PFSK-1 (cell line): ENCODE results near the gene TNFSF13.

Experiments used
- FOXP2 ChIP-seq: optimal IDR thresholded peaks from 2 replicates; pipeline ENCODE3; 2011; ENCODE audit warnings: borderline replicate concordance, control low read depth, inconsistent platforms; ENCODE audit not compliant: insufficient read depth; ENCODE audit errors: extremely low read length, extremely low read depth
- POLR2AphosphoS5 ChIP-seq: IDR thresholded peaks from 2 replicates; pipeline ENCODE4 v1.6.1; 2012; ENCODE audit warnings: low read depth, mild to moderate bottlenecking, control low read depth, low read length, moderate library complexity
- SIN3A ChIP-seq: IDR thresholded peaks from 2 replicates; pipeline ENCODE4 v1.6.1; 2012; ENCODE audit warnings: mild to moderate bottlenecking, low read length, moderate library complexity, borderline replicate concordance; ENCODE audit not compliant: insufficient read depth
- TAF1 ChIP-seq: IDR thresholded peaks from 2 replicates; pipeline ENCODE4 v1.6.1; 2012; ENCODE audit warnings: low read length, control low read depth, borderline replicate concordance; ENCODE audit not compliant: insufficient read depth
- TF ChIP-seq, protein P1 (sequence below), 2 experiments: IDR thresholded peaks; 2 replicates each; pipeline versions ENCODE4 v1.6.1 to v1.8.0; 2011 to 2012; ENCODE audit warnings: low read depth in 2 of 2, low read length in 2 of 2, control low read depth in 1 of 2, inconsistent platforms in 1 of 2, mild to moderate bottlenecking in 1 of 2, moderate library complexity in 1 of 2; ENCODE audit not compliant: insufficient read depth in 1 of 2

DNA sequence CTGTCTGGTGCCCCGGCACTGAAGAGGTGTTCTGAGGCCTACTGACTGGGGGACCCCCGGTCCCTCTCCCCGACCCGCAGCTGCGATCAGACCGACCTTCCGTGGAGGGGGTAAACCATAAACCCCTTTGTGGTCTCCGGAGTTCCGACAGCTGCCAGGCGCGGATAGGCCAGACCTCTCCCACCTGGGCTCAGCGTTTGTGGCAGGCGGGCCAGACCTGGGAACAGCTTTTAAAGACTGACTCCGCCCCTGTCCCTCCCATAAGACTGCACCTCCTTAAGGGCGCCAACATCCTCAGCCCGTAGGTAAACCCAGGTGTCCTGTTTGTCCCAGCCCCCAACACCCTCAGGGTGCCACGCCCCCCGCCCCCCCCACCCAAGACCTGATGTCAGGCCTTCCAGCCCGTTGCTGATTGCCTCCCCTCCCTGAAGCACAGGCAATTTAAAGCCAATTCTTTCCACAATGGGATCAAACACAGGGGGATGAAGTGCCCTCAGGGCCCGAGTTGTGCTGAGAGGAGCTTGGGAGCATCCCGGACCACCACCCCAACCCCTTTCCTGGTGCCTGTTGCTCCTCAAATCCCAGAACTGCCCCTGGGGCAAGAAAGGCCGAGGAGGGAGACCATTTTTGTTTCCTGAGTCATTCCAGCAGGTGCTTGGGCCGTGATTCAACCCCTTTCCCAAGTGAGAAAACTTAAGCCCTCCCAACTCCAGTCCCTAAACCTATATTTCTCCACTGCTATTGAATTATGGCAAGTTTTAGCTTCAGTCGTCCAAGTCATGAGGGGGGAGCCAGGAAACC is 31.5 kb downstream of the TNFSF13 start, which contains the start of gene SOX15:
- no peak for TF ChIP-seq SIN3A
- peak; percentile 17; the same call in 1 of the 2 replicates for TF ChIP-seq POLR2AphosphoS5
- TF ChIP-seq TAF1, result no peak
- no peak for TF ChIP-seq FOXP2
- TF ChIP-seq, protein P1, sequence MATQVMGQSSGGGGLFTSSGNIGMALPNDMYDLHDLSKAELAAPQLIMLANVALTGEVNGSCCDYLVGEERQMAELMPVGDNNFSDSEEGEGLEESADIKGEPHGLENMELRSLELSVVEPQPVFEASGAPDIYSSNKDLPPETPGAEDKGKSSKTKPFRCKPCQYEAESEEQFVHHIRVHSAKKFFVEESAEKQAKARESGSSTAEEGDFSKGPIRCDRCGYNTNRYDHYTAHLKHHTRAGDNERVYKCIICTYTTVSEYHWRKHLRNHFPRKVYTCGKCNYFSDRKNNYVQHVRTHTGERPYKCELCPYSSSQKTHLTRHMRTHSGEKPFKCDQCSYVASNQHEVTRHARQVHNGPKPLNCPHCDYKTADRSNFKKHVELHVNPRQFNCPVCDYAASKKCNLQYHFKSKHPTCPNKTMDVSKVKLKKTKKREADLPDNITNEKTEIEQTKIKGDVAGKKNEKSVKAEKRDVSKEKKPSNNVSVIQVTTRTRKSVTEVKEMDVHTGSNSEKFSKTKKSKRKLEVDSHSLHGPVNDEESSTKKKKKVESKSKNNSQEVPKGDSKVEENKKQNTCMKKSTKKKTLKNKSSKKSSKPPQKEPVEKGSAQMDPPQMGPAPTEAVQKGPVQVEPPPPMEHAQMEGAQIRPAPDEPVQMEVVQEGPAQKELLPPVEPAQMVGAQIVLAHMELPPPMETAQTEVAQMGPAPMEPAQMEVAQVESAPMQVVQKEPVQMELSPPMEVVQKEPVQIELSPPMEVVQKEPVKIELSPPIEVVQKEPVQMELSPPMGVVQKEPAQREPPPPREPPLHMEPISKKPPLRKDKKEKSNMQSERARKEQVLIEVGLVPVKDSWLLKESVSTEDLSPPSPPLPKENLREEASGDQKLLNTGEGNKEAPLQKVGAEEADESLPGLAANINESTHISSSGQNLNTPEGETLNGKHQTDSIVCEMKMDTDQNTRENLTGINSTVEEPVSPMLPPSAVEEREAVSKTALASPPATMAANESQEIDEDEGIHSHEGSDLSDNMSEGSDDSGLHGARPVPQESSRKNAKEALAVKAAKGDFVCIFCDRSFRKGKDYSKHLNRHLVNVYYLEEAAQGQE (IDR thresholded peaks at IDR 0.05; ENCODE audit: insufficient read depth in 1 of 2, low read depth in 2 of 2, low read length in 2 of 2), result no peak
